OCI-LY7 (cell line): ENCODE measurements around the gene ZBTB44. TPM values are rescaled to one million over a fixed set of nuclear protein-coding genes. Genes with fewer than 3 reads are reported as not detected.

ENCODE experiments used
- BruUV-seq: library from RNA; stranded (reverse); fragments of 400-500 nt; replicated peaks from 2 replicates; lab custom pipeline; 2021; lab: Mats Ljungman, UMichigan
- CTCF ChIA-PET: fragments of 300-600 bp; sonication (Branson Sonifier 250); formaldehyde crosslinking; loops from one replicate; lab custom pipeline; 2022; ENCODE audit warnings: antibody characterized with exemption; ENCODE audit not compliant: unreplicated experiment; lab: Charles Lee
- POLR2A ChIA-PET: fragments of 300-600 bp; sonication (Branson Sonifier 250); formaldehyde crosslinking; loops from one replicate; lab custom pipeline; 2022; ENCODE audit warnings: antibody characterized with exemption; lab: Charles Lee
- DNase-seq: peaks from one replicate; pipeline ENCODE4 v3.0.0-alpha.2; 2015; ENCODE audit warnings: low spot score
- H2AFZ ChIP-seq: fragments of 200-600 bp; sonication (generic), shearing (Covaris generic); 2 replicates; pipeline ENCODE4 v1.6.1; 2014; ENCODE audit warnings: mild to moderate bottlenecking, antibody characterized with exemption, low read length, moderate library complexity
- H3K27ac ChIP-seq: fragments of 200-600 bp; sonication (generic); 2 replicates; pipeline ENCODE4 v1.5.1; 2014; ENCODE audit warnings: mixed run types, low read depth, mild to moderate bottlenecking, moderate library complexity, low read length, inconsistent platforms; ENCODE audit not compliant: poor library complexity, severe bottlenecking
- H3K36me3 ChIP-seq: fragments of 200-600 bp; sonication (generic); 2 replicates; pipeline ENCODE4 v1.6.1; 2014; ENCODE audit warnings: mild to moderate bottlenecking, antibody characterized with exemption, low read length, moderate library complexity, mixed read lengths; ENCODE audit not compliant: insufficient read depth
- H3K4me1 ChIP-seq: fragments of 200-600 bp; sonication (generic); 2 replicates; pipeline ENCODE4 v1.5.1; 2014; ENCODE audit warnings: mild to moderate bottlenecking, low read length; ENCODE audit not compliant: insufficient read depth, poor library complexity, severe bottlenecking
- H3K4me2 ChIP-seq: fragments of 200-600 bp; sonication (generic); 2 replicates; pipeline ENCODE4 v1.6.1; 2014; ENCODE audit warnings: mild to moderate bottlenecking, low read length
- H3K4me3 ChIP-seq: fragments of 200-600 bp; sonication (generic); 2 replicates; pipeline ENCODE4 v1.5.1; 2014; ENCODE audit warnings: mild to moderate bottlenecking, low read depth, low read length; ENCODE audit not compliant: poor library complexity, severe bottlenecking
- H3K79me2 ChIP-seq: fragments of 200-600 bp; sonication (generic); 2 replicates; pipeline ENCODE4 v1.6.1; 2016; ENCODE audit warnings: low read depth, mild to moderate bottlenecking, low read length, moderate library complexity, mixed read lengths; ENCODE audit not compliant: insufficient read depth
- H3K9me2 ChIP-seq: fragments of 200-600 bp; sonication (generic); 2 replicates; pipeline ENCODE4 v1.6.1; 2016; ENCODE audit warnings: mild to moderate bottlenecking, low read length, mixed read lengths; ENCODE audit not compliant: insufficient read depth
- H3K9me3 ChIP-seq: fragments of 200-600 bp; sonication (generic); 2 replicates; pipeline ENCODE4 v1.6.1; 2014; ENCODE audit warnings: mild to moderate bottlenecking, mixed run types, low read length, mixed read lengths
- H4K20me1 ChIP-seq: fragments of 200-600 bp; sonication (generic); 2 replicates; pipeline ENCODE4 v1.6.1; 2014; ENCODE audit warnings: mild to moderate bottlenecking, antibody characterized with exemption, low read length, moderate library complexity, mixed read lengths; ENCODE audit not compliant: insufficient read depth
- EZH2phosphoT487 ChIP-seq: fragments of 200-600 bp; sonication (generic); IDR thresholded peaks from 2 replicates; pipeline ENCODE4 v1.6.1; 2018; ENCODE audit warnings: low read depth, borderline replicate concordance, mild to moderate bottlenecking, mixed run types, antibody characterized with exemption, low read length, moderate library complexity, mixed read lengths
- intact Hi-C: fragments of 100-400 bp; cut with micrococcal nuclease; formaldehyde crosslinking; loops from one replicate; pipeline ENCODE4 v1.10.0; 2022; ENCODE audit not compliant: unreplicated experiment
- total RNA-seq, 2 experiments: library from RNA; depleted of rRNA in 1 of 2; stranded (reverse); fragments of >200 nt in 1 of 2; shearing (Covaris generic) in 1 of 2; gene quantifications; 2 replicates each; pipeline ENCODE4 v1.2.3, GENCODE V29; 2014 to 2022
- TF ChIP-seq, protein P1 (sequence below): fragments of 200-600 bp; sonication (generic); conservative IDR thresholded peaks from 2 replicates; pipeline ENCODE4 v1.5.1; 2014; ENCODE audit warnings: mild to moderate bottlenecking, antibody characterized with exemption, low read length, moderate library complexity, mixed read lengths

The ZBTB44 gene
- total RNA-seq, 2 experiments from 2014 or later = 57.4 to 60.2 TPM

DNA sequence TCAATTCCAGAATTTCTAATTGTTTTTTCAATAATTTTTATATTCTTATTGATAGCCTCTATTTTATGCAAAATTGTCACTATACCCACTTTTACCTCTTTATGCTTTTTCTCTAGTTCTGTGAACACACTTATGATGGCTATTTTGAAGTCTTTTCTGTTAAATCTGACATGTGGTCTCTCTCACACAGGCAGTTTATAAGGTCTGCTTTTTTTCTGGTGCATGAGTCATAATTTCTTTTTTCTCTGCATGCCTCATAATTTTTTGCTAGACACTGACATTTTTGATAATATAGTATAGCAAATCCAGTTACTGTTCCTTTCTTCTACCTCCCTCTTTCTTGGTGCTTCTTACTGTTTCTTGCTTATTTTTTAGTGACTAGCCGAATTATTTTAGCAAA is 36.0 kb downstream of the ZBTB44 start:
- BruUV-seq = no TSS peak
- ChIA-PET POLR2A (interaction anchor here (1.4 kb wide), 1 partner anchor 8 kb away, joined by 9 read pairs; no protein-coding TSS in a partner anchor), CTCF (no interaction called here)
- no peak overlapping the region for H3K27ac ChIP-seq
- H2AFZ ChIP-seq = no peak overlapping the region
- H3K4me1 ChIP-seq = no peaks in the 10 kb centered on the region
- H3K4me3 ChIP-seq = no peak overlapping the region
- no peaks in the 10 kb centered on the region for H4K20me1 ChIP-seq
- no peak for DNase-seq
- no peak for TF ChIP-seq EZH2phosphoT487
- TF ChIP-seq, protein P1, sequence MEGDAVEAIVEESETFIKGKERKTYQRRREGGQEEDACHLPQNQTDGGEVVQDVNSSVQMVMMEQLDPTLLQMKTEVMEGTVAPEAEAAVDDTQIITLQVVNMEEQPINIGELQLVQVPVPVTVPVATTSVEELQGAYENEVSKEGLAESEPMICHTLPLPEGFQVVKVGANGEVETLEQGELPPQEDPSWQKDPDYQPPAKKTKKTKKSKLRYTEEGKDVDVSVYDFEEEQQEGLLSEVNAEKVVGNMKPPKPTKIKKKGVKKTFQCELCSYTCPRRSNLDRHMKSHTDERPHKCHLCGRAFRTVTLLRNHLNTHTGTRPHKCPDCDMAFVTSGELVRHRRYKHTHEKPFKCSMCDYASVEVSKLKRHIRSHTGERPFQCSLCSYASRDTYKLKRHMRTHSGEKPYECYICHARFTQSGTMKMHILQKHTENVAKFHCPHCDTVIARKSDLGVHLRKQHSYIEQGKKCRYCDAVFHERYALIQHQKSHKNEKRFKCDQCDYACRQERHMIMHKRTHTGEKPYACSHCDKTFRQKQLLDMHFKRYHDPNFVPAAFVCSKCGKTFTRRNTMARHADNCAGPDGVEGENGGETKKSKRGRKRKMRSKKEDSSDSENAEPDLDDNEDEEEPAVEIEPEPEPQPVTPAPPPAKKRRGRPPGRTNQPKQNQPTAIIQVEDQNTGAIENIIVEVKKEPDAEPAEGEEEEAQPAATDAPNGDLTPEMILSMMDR = no peak
- no peak overlapping the region for H3K4me2 ChIP-seq
- H3K36me3 ChIP-seq = peaks cover 29% of the 10 kb centered on the region
- peaks cover 12% of the 10 kb centered on the region; the same call in 1 of the 2 replicates for H3K9me3 ChIP-seq
- H3K9me2 ChIP-seq = no peaks in the 10 kb centered on the region
- H3K79me2 ChIP-seq = peaks cover 36% of the 10 kb centered on the region; the same call in 1 of the 2 replicates
- intact Hi-C loops = no loop called here

DNA sequence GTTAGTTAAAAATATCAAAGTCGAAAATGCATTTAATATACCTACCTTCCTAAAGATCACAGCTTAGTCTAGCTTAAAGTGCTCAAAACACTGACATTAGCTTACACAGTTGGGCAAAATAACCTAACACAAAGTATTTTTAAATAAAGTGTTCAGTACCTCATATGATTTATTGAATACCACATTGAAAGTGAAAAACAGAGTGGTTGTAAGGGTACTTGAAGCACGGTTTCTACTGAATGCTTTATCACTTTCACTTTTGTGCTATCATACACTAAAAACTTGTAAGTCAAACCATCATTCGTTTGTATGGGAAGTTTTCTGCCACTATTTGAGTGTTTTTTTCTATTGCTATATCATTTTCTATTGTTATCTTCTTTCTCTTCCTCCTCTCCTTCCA is 36.6 kb downstream of the ZBTB44 start:
- no peak overlapping the region for H3K4me3 ChIP-seq
- TF ChIP-seq, protein P1 = no peak
- TF ChIP-seq EZH2phosphoT487 = no peak
- H2AFZ ChIP-seq = no peak overlapping the region
- H3K79me2 ChIP-seq = peaks cover 36% of the 10 kb centered on the region; the same call in 1 of the 2 replicates
- POLR2A ChIA-PET = no interaction called here
- H3K9me2 ChIP-seq = no peaks in the 10 kb centered on the region
- H3K9me3 ChIP-seq = peaks cover 12% of the 10 kb centered on the region; the same call in 1 of the 2 replicates
- H3K4me2 ChIP-seq = no peak overlapping the region
- H3K27ac ChIP-seq = no peak overlapping the region
- BruUV-seq = no TSS peak
- H3K4me1 ChIP-seq = no peaks in the 10 kb centered on the region
- intact Hi-C loops = no loop called here
- CTCF ChIA-PET = no interaction called here
- no peak for DNase-seq
- H4K20me1 ChIP-seq = no peaks in the 10 kb centered on the region
- H3K36me3 ChIP-seq = peaks cover 29% of the 10 kb centered on the region

DNA sequence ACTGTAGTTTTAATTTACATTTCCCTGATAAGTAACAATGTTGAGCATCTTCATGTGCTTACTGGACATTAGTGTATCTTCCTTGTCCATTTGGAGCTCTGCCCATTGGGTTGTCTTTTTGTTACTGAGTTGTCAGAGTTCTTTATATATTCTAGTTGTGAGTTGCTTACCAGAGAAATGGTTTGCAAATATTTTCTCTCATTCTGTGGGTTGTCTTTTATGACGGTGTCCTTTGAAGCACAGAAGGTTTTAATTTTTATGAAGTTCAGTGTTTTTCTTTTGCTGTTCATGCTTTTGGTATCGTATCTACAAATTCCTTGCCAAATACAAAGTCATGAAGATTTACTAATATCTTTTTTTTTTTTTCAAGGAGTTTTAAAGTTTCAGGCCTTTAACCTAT is 42.4 kb downstream of the ZBTB44 start:
- no peaks in the 10 kb centered on the region for H3K9me2 ChIP-seq
- peaks cover 21% of the 10 kb centered on the region for H3K36me3 ChIP-seq
- TF ChIP-seq EZH2phosphoT487 = no peak
- TF ChIP-seq, protein P1 = no peak
- ChIA-PET CTCF (no interaction called here), POLR2A (no interaction called here)
- no peak overlapping the region for H3K4me2 ChIP-seq
- no peaks in the 10 kb centered on the region for H3K9me3 ChIP-seq
- BruUV-seq = no TSS peak
- no peak overlapping the region for H2AFZ ChIP-seq
- no peak overlapping the region for H3K4me3 ChIP-seq
- no peak overlapping the region for H3K27ac ChIP-seq
- DNase-seq = no peak
- intact Hi-C loops = loop anchor here (5.0 kb wide), 1 partner anchor 40 kb away; the partner anchor contains the start of gene ZBTB44
- peaks cover 10% of the 10 kb centered on the region; the same call in 1 of the 2 replicates for H4K20me1 ChIP-seq
- peaks cover 21% of the 10 kb centered on the region; the same call in 1 of the 2 replicates for H3K79me2 ChIP-seq
- peaks cover 18% of the 10 kb centered on the region for H3K4me1 ChIP-seq
